HCT116 (cell line): ENCODE results near the gene ZSWIM6. TPM values are rescaled to one million over a fixed set of nuclear protein-coding genes. Genes with fewer than 3 reads are reported as not detected.

Experiments used
- ATAC-seq: fragments of 200-7000 bp; cut with Tn5 transposase; 2 replicates; pipeline ENCODE4 v1.9.1; 2020; ENCODE audit warnings: mild to moderate bottlenecking, moderate library complexity
- BruUV-seq: library from RNA; stranded (reverse); fragments of 400-500 nt; replicated peaks from 2 replicates; lab custom pipeline; 2021; lab: Mats Ljungman, UMichigan
- CTCF ChIA-PET: fragments of 300-600 bp; sonication (Branson Sonifier 250); formaldehyde crosslinking; loops from one replicate; lab custom pipeline; 2021; ENCODE audit warnings: antibody characterized with exemption; lab: Charles Lee
- POLR2A ChIA-PET: fragments of 300-600, 350-600 bp; sonication (Branson Sonifier 250); formaldehyde crosslinking; loops from one replicate; lab custom pipeline; 2021; ENCODE audit warnings: antibody characterized with exemption; lab: Charles Lee
- RAD21 ChIA-PET, 2 experiments: fragments of 300-600 bp; sonication (Branson Sonifier 250); formaldehyde crosslinking; loops; one replicate each; lab custom pipeline; 2023; ENCODE audit warnings: low total read pairs in 2 of 2; ENCODE audit not compliant: uncharacterized antibody in 2 of 2, unreplicated experiment in 2 of 2, low non-redundant PET in 1 of 2; lab: Charles Lee
- DNase-seq: peaks from one replicate; pipeline ENCODE4 v3.0.0-alpha.2; 2010; ENCODE audit warnings: low read depth, low spot score
- H2AFZ ChIP-seq: fragments of 200-600 bp; shearing (Covaris generic), sonication (generic); 2 replicates; pipeline ENCODE4 v1.6.1; 2017; ENCODE audit warnings: low read depth, mixed run types, mixed read lengths, antibody characterized with exemption, low read length; ENCODE audit not compliant: poor library complexity, severe bottlenecking
- H3K27ac ChIP-seq: 2 replicates; pipeline ENCODE4 v1.5.1; 2012; ENCODE audit warnings: low read depth, low read length
- H3K27me3 ChIP-seq: fragments of 200-600 bp; sonication (generic); 2 replicates; pipeline ENCODE4 v1.6.1; 2016; ENCODE audit warnings: mixed run types, low read length, mixed read lengths; ENCODE audit not compliant: insufficient read depth
- H3K36me3 ChIP-seq, 2 experiments: fragments of 200-500 bp in 1 of 2; fragments of 200-600 bp in 1 of 2; sonication (Bioruptor generic) in 1 of 2; sonication (generic) in 1 of 2; 2 replicates each; pipeline versions ENCODE4 v1.5.1 to v1.6.1; 2014 to 2016; ENCODE audit warnings: low read length in 2 of 2, inconsistent platforms in 1 of 2, mixed read lengths in 1 of 2, mixed run types in 1 of 2; ENCODE audit not compliant: insufficient read depth in 2 of 2, control insufficient read depth in 1 of 2
- H3K4me1 ChIP-seq, 2 experiments: fragments of 200-600 bp in 1 of 2; sonication (generic) in 1 of 2; 2 replicates each; pipeline versions ENCODE4 v1.5.1 to v1.6.1; 2012 to 2017; ENCODE audit warnings: low read length in 2 of 2, inconsistent platforms in 1 of 2, mild to moderate bottlenecking in 1 of 2, mixed read lengths in 1 of 2, mixed run types in 1 of 2, moderate library complexity in 1 of 2; ENCODE audit not compliant: insufficient read depth in 2 of 2, control insufficient read depth in 1 of 2
- H3K4me2 ChIP-seq: fragments of 200-600 bp; sonication (generic); 2 replicates; pipeline ENCODE4 v1.6.1; 2017; ENCODE audit warnings: mixed run types, low read length, mixed read lengths
- H3K4me3 ChIP-seq, 2 experiments: fragments of 200-600 bp in 1 of 2; sonication (generic) in 1 of 2; replicated peaks in 1 of 2; 2 replicates each; pipeline ENCODE4 v1.5.1; 2011 to 2016; ENCODE audit warnings: low read length in 2 of 2, control low read depth in 1 of 2, low read depth in 1 of 2, mild to moderate bottlenecking in 1 of 2, mixed read lengths in 1 of 2, mixed run types in 1 of 2
- H3K79me2 ChIP-seq: fragments of 200-600 bp; sonication (generic); 2 replicates; pipeline ENCODE4 v1.6.1; 2017; ENCODE audit warnings: mild to moderate bottlenecking, mixed run types, low read length, moderate library complexity, mixed read lengths; ENCODE audit not compliant: insufficient read depth
- H3K9ac ChIP-seq: fragments of 200-600 bp; sonication (generic); 2 replicates; pipeline ENCODE4 v1.6.1; 2016; ENCODE audit warnings: low read length, mixed read lengths
- H3K9me2 ChIP-seq: fragments of 200-600 bp; sonication (generic), shearing (Covaris generic); 2 replicates; pipeline ENCODE4 v1.6.1; 2017; ENCODE audit warnings: mixed run types, mild to moderate bottlenecking, moderate library complexity; ENCODE audit not compliant: insufficient read depth
- H3K9me3 ChIP-seq, 2 experiments: fragments of 200-500 bp in 1 of 2; fragments of 200-600 bp in 1 of 2; sonication (Bioruptor generic) in 1 of 2; sonication (generic) in 1 of 2; 2 replicates each; pipeline ENCODE4 v1.6.1; 2014 to 2017; ENCODE audit warnings: low read length in 2 of 2, mixed read lengths in 2 of 2, inconsistent platforms in 1 of 2, low read depth in 1 of 2, mild to moderate bottlenecking in 1 of 2, mixed run types in 1 of 2, moderate library complexity in 1 of 2; ENCODE audit not compliant: control insufficient read depth in 1 of 2, insufficient read depth in 1 of 2
- H4K20me1 ChIP-seq: fragments of 200-600 bp; sonication (generic), shearing (Covaris generic); 2 replicates; pipeline ENCODE4 v1.6.1; 2017; ENCODE audit warnings: mixed run types, mild to moderate bottlenecking, moderate library complexity; ENCODE audit not compliant: insufficient read depth
- CBX3 ChIP-seq: IDR thresholded peaks from 2 replicates; pipeline ENCODE4 v1.6.1; 2012; ENCODE audit warnings: low read depth
- CEBPB ChIP-seq: IDR thresholded peaks from 2 replicates; pipeline ENCODE4 v1.6.1; 2012; ENCODE audit warnings: low read depth
- EGR1 ChIP-seq: IDR thresholded peaks from 2 replicates; pipeline ENCODE4 v1.6.1; 2012; ENCODE audit warnings: low read depth
- EZH2 ChIP-seq: fragments of 200-600 bp; sonication (generic); IDR thresholded peaks from 2 replicates; pipeline ENCODE4 v1.6.1; 2017; ENCODE audit warnings: antibody characterized with exemption, mixed run types
- FOSL1 ChIP-seq: IDR thresholded peaks from 2 replicates; pipeline ENCODE4 v1.6.1; 2012; ENCODE audit warnings: low read depth
- POLR2A ChIP-seq: IDR thresholded peaks from 2 replicates; pipeline ENCODE4 v1.7.0; 2011; ENCODE audit warnings: borderline replicate concordance; ENCODE audit not compliant: insufficient read depth, insufficient read length; ENCODE audit errors: extremely low read depth
- POLR2AphosphoS5 ChIP-seq: IDR thresholded peaks from 2 replicates; pipeline ENCODE4 v1.6.1; 2011; ENCODE audit warnings: mild to moderate bottlenecking, low read depth, low read length, moderate library complexity
- RAD21 ChIP-seq: IDR thresholded peaks from 2 replicates; pipeline ENCODE4 v1.6.1; 2012; ENCODE audit warnings: low read depth, mild to moderate bottlenecking
- SIN3A ChIP-seq: IDR thresholded peaks from 2 replicates; pipeline ENCODE4 v1.6.1; 2012; ENCODE audit warnings: low read depth
- SP1 ChIP-seq: IDR thresholded peaks from 2 replicates; pipeline ENCODE4 v1.6.1; 2012; ENCODE audit warnings: low read depth
- TCF7L2 ChIP-seq: IDR thresholded peaks from 2 replicates; pipeline ENCODE4 v1.7.0; 2011; ENCODE audit warnings: borderline replicate concordance, inconsistent platforms; ENCODE audit not compliant: insufficient read depth, insufficient read length; ENCODE audit errors: extremely low read depth
- ZFX ChIP-seq: fragments of 450-650 bp; IDR thresholded peaks from 2 replicates; pipeline ENCODE4 v1.6.1; 2017
- ZNF274 ChIP-seq: fragments of 200-500 bp; sonication (Bioruptor generic); IDR thresholded peaks from 2 replicates; pipeline ENCODE4 v1.6.1; 2014; ENCODE audit warnings: mild to moderate bottlenecking, low read depth, low read length, inconsistent platforms
- intact Hi-C: fragments of 100-400 bp; cut with micrococcal nuclease; formaldehyde crosslinking; loops from 2 replicates; pipeline ENCODE4 v1.10.0; 2022
- total RNA-seq: library from RNA; stranded (reverse); gene quantifications from one replicate; pipeline ENCODE4 v1.2.1, GENCODE V29; 2021; ENCODE audit not compliant: unreplicated experiment
- TF ChIP-seq, protein P1 (sequence below): IDR thresholded peaks from 2 replicates; pipeline ENCODE4 v1.6.1; 2012
- TF ChIP-seq, protein P2 (sequence below): IDR thresholded peaks from 2 replicates; pipeline ENCODE4 v1.6.1; 2012

Gene ZSWIM6
- total RNA-seq, 1 experiment from 2014 or later: 7.4 TPM

DNA sequence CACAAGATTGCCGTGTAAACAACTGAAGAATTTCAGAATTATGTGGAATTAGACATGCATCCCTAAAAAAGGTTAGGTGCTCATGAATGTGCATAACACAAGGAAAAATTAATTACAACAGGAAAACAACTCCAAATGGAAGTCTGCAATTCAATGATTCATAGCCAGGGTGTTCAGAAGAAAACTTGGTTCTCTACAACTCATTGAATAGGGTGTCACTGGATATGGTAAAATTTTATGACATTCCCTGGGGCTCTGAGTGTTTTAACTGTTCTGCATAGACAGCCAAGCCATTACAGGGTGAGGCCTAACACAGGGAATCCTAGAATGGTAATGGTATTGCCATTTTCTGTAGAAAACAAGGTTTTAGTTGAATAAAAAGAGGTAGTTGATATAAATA lies 24.4 kb upstream of the ZSWIM6 start:
- ATAC-seq: no peak
- BruUV-seq: no TSS peak
- ChIA-PET RAD21 (interaction anchor here in 1 of 2 experiments (0.6 kb wide), 1 partner anchor 50 kb away, joined by 3 read pairs; no protein-coding TSS in a partner anchor), POLR2A (no interaction called here), CTCF (no interaction called here)
- Histone ChIP-seq H3K4me1 (peaks cover 7 to 29% of the 10 kb centered on the region in 2 experiments; a peak in 3 of 4 replicates), H3K79me2 (no peaks in the 10 kb centered on the region), H3K4me3 (no peak overlapping the region), H3K9me3 (no peaks in the 10 kb centered on the region), H3K36me3 (no peaks in the 10 kb centered on the region), H4K20me1 (no peaks in the 10 kb centered on the region), H2AFZ (no peak overlapping the region), H3K9ac (no peak overlapping the region), H3K4me2 (no peak overlapping the region), H3K9me2 (no peaks in the 10 kb centered on the region), H3K27me3 (no peaks in the 10 kb centered on the region), H3K27ac (no peak overlapping the region)
- TF ChIP-seq POLR2A (no peak), ZFX (no peak), SP1 (no peak), RAD21 (no peak), POLR2AphosphoS5 (no peak), TCF7L2 (no peak), EGR1 (no peak), ZNF274 (no peak), EZH2 (no peak)
- TF ChIP-seq, protein P1, sequence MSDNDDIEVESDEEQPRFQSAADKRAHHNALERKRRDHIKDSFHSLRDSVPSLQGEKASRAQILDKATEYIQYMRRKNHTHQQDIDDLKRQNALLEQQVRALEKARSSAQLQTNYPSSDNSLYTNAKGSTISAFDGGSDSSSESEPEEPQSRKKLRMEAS: no peak
- no peak for DNase-seq
- intact Hi-C loops: no loop called here

DNA sequence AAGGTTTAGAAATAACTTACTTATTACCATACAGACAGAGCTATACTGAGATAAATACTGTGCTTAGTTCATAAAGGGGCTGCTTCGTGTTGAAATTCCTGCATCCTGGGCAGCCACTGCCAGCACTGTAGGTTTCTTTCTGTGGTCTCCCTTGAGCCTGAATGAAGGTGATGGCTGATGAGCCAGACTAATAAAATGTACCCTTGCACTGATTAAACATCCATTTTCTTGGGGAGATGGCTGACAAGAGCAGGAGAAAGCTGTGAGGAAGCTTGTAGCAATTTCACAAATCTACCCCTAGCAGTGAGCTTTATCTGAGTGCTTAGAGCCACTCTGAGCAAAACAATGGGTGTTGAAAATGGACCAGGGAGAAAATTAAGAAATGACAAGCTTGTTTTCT lies 23.3 kb upstream of the ZSWIM6 start:
- Histone ChIP-seq H3K4me1 (peaks cover 7 to 19% of the 10 kb centered on the region in 2 experiments; a peak in 3 of 4 replicates), H3K9me2 (no peaks in the 10 kb centered on the region), H3K9ac (no peak overlapping the region), H3K4me2 (no peak overlapping the region), H3K27me3 (no peaks in the 10 kb centered on the region), H3K4me3 (no peak overlapping the region), H3K36me3 (no peaks in the 10 kb centered on the region), H2AFZ (no peak overlapping the region), H4K20me1 (no peaks in the 10 kb centered on the region), H3K27ac (no peak overlapping the region), H3K79me2 (no peaks in the 10 kb centered on the region), H3K9me3 (no peaks in the 10 kb centered on the region)
- ATAC-seq (no peak), DNase-seq (no peak)
- TF ChIP-seq CEBPB: no peak
- TF ChIP-seq SIN3A: no peak
- TF ChIP-seq EZH2: no peak
- no peak for TF ChIP-seq POLR2A
- TF ChIP-seq, protein P2, sequence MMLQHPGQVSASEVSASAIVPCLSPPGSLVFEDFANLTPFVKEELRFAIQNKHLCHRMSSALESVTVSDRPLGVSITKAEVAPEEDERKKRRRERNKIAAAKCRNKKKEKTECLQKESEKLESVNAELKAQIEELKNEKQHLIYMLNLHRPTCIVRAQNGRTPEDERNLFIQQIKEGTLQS: no peak
- TF ChIP-seq CBX3: no peak
- TF ChIP-seq FOSL1: no peak
- CTCF ChIA-PET: interaction anchor here (0.8 kb wide), 1 partner anchor 23 kb away, joined by 3 read pairs; the partner anchor contains the start of gene ZSWIM6
- intact Hi-C loops: no loop called here
- no TSS peak for BruUV-seq
- POLR2A ChIA-PET: no interaction called here
- RAD21 ChIA-PET: no interaction called here
